Caco-2 (cell line): ENCODE measurements around the gene PIP4K2A. TPM values are rescaled to one million over a fixed set of nuclear protein-coding genes. Genes with fewer than 3 reads are reported as not detected.

Experiments used
- BruUV-seq: library from RNA; stranded (reverse); fragments of 400-500 nt; replicated peaks from 2 replicates; lab custom pipeline; 2021; lab: Mats Ljungman, UMichigan
- CTCF ChIA-PET: fragments of 300-600 bp; sonication (Branson Sonifier 250); formaldehyde crosslinking; loops from one replicate; lab custom pipeline; 2022; ENCODE audit warnings: antibody characterized with exemption; lab: Charles Lee
- POLR2A ChIA-PET: fragments of 300-600 bp; sonication (Branson Sonifier 250); formaldehyde crosslinking; loops from one replicate; lab custom pipeline; 2022; ENCODE audit warnings: antibody characterized with exemption; lab: Charles Lee
- DNase-seq, 2 experiments: peaks; one replicate each; pipeline versions ENCODE4 v3.0.0 to v3.0.0-alpha.2; 2020 to 2022
- H3K27me3 ChIP-seq: replicated peaks from 2 replicates; pipeline ENCODE4 v1.6.0; 2011; ENCODE audit warnings: low read length; ENCODE audit not compliant: control insufficient read depth, insufficient read depth
- H3K36me3 ChIP-seq: 2 replicates; pipeline ENCODE4 v1.5.1; 2011; ENCODE audit warnings: low read length; ENCODE audit not compliant: control insufficient read depth, insufficient read depth
- H3K4me1 ChIP-seq: fragments of 250-450 bp; sonication (Bioruptor Pico); 2 replicates; pipeline ENCODE4 v1.5.1; 2020; ENCODE audit warnings: mild to moderate bottlenecking
- H3K4me3 ChIP-seq: 2 replicates; pipeline ENCODE4 v1.5.1; 2011; ENCODE audit warnings: low read depth, mild to moderate bottlenecking, control low read depth, low read length
- H3K9me3 ChIP-seq: fragments of 250-450 bp; sonication (Bioruptor Pico); 2 replicates; pipeline ENCODE4 v1.5.1; 2020; ENCODE audit warnings: mild to moderate bottlenecking, moderate library complexity
- H3K27ac Mint-ChIP-seq: one replicate; pipeline ENCODE4 v1.8.0; 2022; ENCODE audit warnings: mixed read lengths; ENCODE audit not compliant: unreplicated experiment
- H3K27me3 Mint-ChIP-seq: one replicate; pipeline ENCODE4 v1.8.0; 2022; ENCODE audit warnings: mixed read lengths; ENCODE audit not compliant: insufficient read depth, unreplicated experiment
- H3K36me3 Mint-ChIP-seq: one replicate; pipeline ENCODE4 v1.8.0; 2022; ENCODE audit warnings: mild to moderate bottlenecking, mixed read lengths; ENCODE audit not compliant: insufficient read depth, unreplicated experiment
- H3K4me1 Mint-ChIP-seq: one replicate; pipeline ENCODE4 v1.8.0; 2022; ENCODE audit warnings: low read depth, mixed read lengths; ENCODE audit not compliant: unreplicated experiment
- H3K4me3 Mint-ChIP-seq: one replicate; pipeline ENCODE4 v1.8.0; 2022; ENCODE audit warnings: mild to moderate bottlenecking, moderate library complexity, mixed read lengths; ENCODE audit not compliant: unreplicated experiment
- H3K9me3 Mint-ChIP-seq: one replicate; pipeline ENCODE4 v1.8.0; 2022; ENCODE audit warnings: mixed read lengths; ENCODE audit not compliant: unreplicated experiment
- intact Hi-C: fragments of 100-400 bp; cut with micrococcal nuclease; formaldehyde crosslinking; loops from one replicate; pipeline ENCODE4 v1.10.0; 2022; ENCODE audit not compliant: unreplicated experiment
- total RNA-seq: library from RNA; stranded (reverse); gene quantifications from 2 replicates; pipeline ENCODE4 v1.2.3, GENCODE V29; 2022
- TF ChIP-seq, protein P1 (sequence below), 2 experiments: fragments of 200-600 bp in 1 of 2; IDR thresholded peaks; 1 replicate in 1 of 2; 2 replicates in 1 of 2; pipeline versions ENCODE4 v1.5.1 to v1.8.0; 2011 to 2022; ENCODE audit warnings: antibody characterized with exemption in 1 of 2, control low read depth in 1 of 2, inconsistent platforms in 1 of 2, low read depth in 1 of 2, low read length in 1 of 2, mild to moderate bottlenecking in 1 of 2, moderate library complexity in 1 of 2; ENCODE audit not compliant: insufficient read depth in 1 of 2, severe bottlenecking in 1 of 2, unreplicated experiment in 1 of 2

The PIP4K2A gene
- total RNA-seq, 1 experiment from 2014 or later: 26.9 TPM

DNA sequence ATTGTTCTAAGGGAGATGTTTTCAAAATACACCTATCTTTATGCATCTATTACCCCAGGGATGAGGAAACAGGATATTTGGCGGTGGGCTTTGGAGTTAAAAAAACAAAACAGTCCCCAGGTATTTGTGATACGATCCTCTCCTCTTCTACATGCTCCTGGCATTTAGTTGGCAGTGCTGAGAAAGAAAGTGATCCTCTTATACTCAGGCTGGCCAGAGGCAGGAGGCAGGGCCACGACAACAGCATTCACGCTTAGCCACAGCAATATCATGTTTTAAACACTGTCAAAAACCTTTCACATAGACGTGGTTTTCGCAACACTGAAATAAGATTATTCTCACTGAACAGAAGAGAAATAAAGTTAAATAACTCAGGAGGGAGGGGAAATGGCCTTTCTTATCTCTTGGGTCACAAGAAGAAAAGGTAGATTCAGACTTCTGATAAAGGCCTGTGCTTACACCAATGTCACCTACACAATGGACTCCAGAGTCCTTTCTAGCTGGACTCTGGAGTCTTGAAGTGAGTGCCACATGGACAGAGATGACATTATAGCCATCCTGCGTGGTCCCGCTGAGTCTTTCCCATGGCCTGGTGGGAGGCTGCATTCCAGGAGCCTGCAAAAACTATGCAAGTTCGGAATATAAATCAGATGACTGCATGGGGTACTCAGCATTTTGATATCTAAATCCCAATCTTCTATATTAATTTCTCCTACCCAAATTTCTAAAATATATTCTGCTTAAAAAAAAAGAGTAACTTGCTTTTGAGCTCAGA lies 88.7 kb downstream of the PIP4K2A start:
- ChIA-PET CTCF (interaction anchor here (0.9 kb wide), 1 partner anchor 363 kb away, joined by 3 read pairs; no protein-coding TSS in a partner anchor), POLR2A (no interaction called here)
- H3K4me3 ChIP-seq: no peak overlapping the region
- intact Hi-C loops: loop anchor here (2.0 kb wide), 1 partner anchor 57 kb away; no protein-coding TSS in a partner anchor
- no peaks in the 10 kb centered on the region for H3K9me3 ChIP-seq
- peak overlapping the region; percentile 53 for H3K27ac Mint-ChIP-seq
- no TSS peak for BruUV-seq
- no peaks in the 10 kb centered on the region for H3K36me3 ChIP-seq
- no peaks in the 10 kb centered on the region for H3K9me3 Mint-ChIP-seq
- peaks cover 69% of the 10 kb centered on the region for H3K4me1 ChIP-seq
- H3K4me3 Mint-ChIP-seq: peak overlapping the region; percentile 35
- H3K27me3 Mint-ChIP-seq: no peaks in the 10 kb centered on the region
- DNase-seq: no peak
- no peaks in the 10 kb centered on the region for H3K27me3 ChIP-seq
- peaks cover 55% of the 10 kb centered on the region for H3K4me1 Mint-ChIP-seq
- TF ChIP-seq, protein P1, sequence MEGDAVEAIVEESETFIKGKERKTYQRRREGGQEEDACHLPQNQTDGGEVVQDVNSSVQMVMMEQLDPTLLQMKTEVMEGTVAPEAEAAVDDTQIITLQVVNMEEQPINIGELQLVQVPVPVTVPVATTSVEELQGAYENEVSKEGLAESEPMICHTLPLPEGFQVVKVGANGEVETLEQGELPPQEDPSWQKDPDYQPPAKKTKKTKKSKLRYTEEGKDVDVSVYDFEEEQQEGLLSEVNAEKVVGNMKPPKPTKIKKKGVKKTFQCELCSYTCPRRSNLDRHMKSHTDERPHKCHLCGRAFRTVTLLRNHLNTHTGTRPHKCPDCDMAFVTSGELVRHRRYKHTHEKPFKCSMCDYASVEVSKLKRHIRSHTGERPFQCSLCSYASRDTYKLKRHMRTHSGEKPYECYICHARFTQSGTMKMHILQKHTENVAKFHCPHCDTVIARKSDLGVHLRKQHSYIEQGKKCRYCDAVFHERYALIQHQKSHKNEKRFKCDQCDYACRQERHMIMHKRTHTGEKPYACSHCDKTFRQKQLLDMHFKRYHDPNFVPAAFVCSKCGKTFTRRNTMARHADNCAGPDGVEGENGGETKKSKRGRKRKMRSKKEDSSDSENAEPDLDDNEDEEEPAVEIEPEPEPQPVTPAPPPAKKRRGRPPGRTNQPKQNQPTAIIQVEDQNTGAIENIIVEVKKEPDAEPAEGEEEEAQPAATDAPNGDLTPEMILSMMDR (IDR thresholded peaks at IDR 0.05; ENCODE audit: insufficient read depth in 1 of 2, low read depth in 1 of 2, low read length in 1 of 2, severe bottlenecking in 1 of 2, unreplicated experiment in 1 of 2): no peak
- no peaks in the 10 kb centered on the region for H3K36me3 Mint-ChIP-seq

DNA sequence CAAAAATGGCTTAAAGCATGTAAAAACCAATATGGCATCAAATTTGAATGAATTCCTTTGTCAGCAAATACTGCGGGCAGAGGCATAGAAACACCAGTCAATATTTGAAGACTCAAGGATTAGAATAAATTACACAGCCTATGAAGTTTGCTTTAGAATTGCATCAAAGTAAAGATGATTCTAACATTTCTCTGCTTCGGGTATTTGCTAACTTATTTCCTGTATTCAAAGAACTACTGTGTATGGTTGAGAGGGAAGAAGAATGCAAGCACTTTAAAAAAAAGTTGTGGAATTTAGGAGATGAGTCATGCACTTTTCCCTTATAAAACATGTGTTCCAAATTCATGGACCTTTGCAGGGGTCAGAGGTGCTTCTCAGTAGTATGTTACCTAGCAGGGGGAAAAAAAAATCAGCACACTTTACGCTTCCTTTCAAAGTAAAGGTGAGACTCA lies 90.1 kb downstream of the PIP4K2A start:
- DNase-seq: peak in 1 of 2 experiments; percentile 61
- H3K27me3 ChIP-seq: no peaks in the 10 kb centered on the region
- TF ChIP-seq, protein P1 (IDR thresholded peaks at IDR 0.05; ENCODE audit: insufficient read depth in 1 of 2, low read depth in 1 of 2, low read length in 1 of 2, severe bottlenecking in 1 of 2, unreplicated experiment in 1 of 2): no peak
- ChIA-PET POLR2A (no interaction called here), CTCF (no interaction called here)
- no peak overlapping the region for H3K4me3 ChIP-seq
- peaks cover 67% of the 10 kb centered on the region for H3K4me1 ChIP-seq
- no peaks in the 10 kb centered on the region for H3K9me3 ChIP-seq
- H3K9me3 Mint-ChIP-seq: no peaks in the 10 kb centered on the region
- H3K36me3 Mint-ChIP-seq: no peaks in the 10 kb centered on the region
- H3K27ac Mint-ChIP-seq: peak overlapping the region; percentile 64
- intact Hi-C loops: loop anchor here (2.0 to 5.0 kb wide), 2 partner anchors 58 to 88 kb away; partner anchors contain the start of gene PIP4K2A
- no peaks in the 10 kb centered on the region for H3K27me3 Mint-ChIP-seq
- BruUV-seq: no TSS peak
- peaks cover 55% of the 10 kb centered on the region for H3K4me1 Mint-ChIP-seq
- H3K36me3 ChIP-seq: no peaks in the 10 kb centered on the region
- peak overlapping the region; percentile 25 for H3K4me3 Mint-ChIP-seq

DNA sequence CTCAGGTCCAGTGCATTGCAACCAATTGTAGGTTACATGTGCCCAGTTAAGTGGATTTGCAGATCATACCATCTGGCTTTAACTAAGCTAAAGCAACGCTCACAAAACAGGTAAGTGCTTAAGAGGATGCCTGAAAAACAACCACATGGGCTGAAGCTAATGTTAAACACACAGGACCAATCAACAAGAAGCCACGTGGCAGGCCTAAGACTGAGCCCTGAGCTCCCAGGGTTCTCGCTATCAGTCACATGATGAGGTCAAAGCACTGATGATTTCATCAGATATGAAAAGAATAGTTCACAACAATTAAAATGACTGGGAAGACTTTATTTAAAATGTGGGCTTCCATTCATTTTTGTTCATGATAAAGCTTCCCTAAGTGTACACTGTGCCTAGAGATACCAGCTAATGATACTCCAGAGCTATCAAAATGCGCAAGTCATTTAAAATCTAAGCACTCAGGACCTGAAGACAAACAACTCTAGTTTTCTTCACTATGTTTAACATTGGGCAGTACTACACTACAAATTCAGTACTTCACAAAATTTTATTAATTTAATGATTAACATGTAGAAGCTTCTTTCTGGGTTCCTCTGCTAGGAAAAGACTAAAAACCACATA lies 90.6 kb downstream of the PIP4K2A start:
- Histone ChIP-seq H3K9me3 (no peaks in the 10 kb centered on the region), H3K4me1 (peaks cover 67% of the 10 kb centered on the region), H3K4me3 (no peak overlapping the region), H3K27me3 (no peaks in the 10 kb centered on the region), H3K36me3 (no peaks in the 10 kb centered on the region)
- Mint-ChIP-seq H3K27ac (peak overlapping the region; percentile 64), H3K4me3 (peak overlapping the region; percentile 25), H3K9me3 (no peaks in the 10 kb centered on the region), H3K4me1 (peaks cover 54% of the 10 kb centered on the region), H3K36me3 (no peaks in the 10 kb centered on the region), H3K27me3 (no peaks in the 10 kb centered on the region)
- CTCF ChIA-PET: interaction anchor here (0.6 kb wide), 1 partner anchor 1383 kb away, joined by 4 read pairs; no protein-coding TSS in a partner anchor
- POLR2A ChIA-PET: no interaction called here
- intact Hi-C loops: loop anchor here (2.0 to 5.0 kb wide), 2 partner anchors 59 to 89 kb away; partner anchors contain the start of gene PIP4K2A
- TF ChIP-seq, protein P1 (IDR thresholded peaks at IDR 0.05; ENCODE audit: insufficient read depth in 1 of 2, low read depth in 1 of 2, low read length in 1 of 2, severe bottlenecking in 1 of 2, unreplicated experiment in 1 of 2): no peak
- DNase-seq: no peak
- BruUV-seq: no TSS peak
